ENCODE data around the gene NIF3L1.
"Not testable (repeated sequence)": the region's sequence is repeated elsewhere in the genome, so short reads cannot be mapped to it uniquely, and the experiment has no call there.

NIF3L1 gene

DNA sequence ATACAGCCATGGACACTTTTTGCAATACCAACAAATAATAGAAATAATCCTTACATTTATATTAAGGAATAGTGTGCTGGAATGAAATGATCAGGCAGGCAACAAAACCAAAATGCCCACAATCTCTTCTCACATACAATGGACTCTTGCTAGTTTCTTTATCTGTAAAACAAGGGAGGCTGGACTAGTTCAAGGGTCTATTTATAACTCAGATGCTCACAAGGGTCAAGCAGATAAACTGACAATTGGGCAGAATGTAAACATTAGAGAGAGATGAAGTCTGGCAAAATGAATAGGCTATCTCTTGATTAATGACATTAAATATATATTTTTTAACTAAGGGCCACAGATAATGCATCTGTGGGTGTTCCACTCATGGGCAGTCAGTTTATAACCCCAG is 11.7 kb upstream of the NIF3L1 start:
- no peak for DNase-seq

DNA sequence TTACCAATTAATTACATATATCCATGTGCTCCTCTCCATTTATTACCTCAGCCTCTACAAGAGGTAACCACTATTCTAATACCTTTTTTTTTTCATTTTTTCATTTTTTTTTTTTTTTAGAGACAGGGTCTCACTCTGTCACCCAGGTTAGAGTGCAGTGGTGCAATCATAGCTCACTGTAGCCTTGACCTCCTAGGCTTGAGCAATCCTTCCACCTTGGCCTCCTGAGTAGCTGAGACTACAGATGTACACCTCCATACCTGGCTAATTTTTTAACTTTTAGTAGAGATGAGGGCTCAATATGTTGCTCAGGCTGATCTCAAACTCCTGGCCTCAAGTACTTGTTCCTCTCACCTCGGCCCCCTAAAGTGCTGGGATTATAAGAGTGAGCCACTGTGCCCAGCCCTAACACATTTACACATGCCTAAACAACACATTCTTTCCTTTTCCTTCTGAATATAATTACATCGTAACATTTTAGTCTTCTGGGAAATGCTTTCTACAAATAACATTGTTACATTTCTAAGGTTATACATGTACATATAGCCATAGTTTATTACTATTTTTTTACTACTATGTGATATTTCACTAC is 10.8 kb upstream of the NIF3L1 start:
- no peak for DNase-seq

DNA sequence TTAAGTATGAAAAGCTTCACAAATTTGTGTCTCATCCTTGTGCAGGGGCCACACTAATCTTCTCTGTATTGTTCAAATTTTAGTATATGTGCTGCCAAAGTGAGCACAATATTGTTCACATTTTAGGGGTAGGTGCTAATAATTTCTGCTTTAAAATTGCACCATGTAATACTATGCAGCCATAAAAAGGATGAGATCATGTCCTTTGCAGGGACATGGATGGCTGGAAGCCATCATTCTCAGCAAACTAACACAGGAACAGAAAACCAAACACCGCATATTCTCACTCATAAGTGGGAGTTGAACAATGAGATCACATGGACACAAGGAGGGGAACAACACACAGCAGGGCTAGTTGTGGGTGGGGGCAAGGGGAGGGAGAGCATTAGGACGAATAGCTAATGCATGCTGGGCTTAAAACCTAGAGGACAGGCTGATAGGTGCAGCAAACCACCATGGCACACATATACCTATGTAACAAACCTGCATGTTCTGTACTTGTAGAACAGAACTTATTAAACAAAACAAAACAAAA is 7.4 kb upstream of the NIF3L1 start:
- DNase-seq = not testable (repeated sequence)

DNA sequence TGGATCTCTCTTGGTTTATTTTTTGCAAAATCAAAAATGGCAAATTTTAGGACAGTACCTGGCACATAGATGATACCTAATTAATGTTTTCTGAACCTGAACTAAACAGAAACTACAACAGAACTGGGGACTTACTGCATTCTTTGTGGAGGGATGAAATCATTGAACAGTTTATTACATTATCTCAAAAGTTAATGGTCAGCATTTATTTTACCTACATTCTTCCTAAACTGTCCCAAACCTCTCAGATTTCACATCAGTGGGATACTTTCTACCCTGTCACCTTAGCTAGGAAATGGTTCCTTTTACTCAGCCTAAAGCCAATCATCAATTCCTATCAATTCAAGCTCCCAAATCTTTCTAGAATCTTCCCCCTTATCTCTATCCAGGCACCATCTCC is 10.3 kb downstream of the NIF3L1 start:
- no peak for DNase-seq

DNA sequence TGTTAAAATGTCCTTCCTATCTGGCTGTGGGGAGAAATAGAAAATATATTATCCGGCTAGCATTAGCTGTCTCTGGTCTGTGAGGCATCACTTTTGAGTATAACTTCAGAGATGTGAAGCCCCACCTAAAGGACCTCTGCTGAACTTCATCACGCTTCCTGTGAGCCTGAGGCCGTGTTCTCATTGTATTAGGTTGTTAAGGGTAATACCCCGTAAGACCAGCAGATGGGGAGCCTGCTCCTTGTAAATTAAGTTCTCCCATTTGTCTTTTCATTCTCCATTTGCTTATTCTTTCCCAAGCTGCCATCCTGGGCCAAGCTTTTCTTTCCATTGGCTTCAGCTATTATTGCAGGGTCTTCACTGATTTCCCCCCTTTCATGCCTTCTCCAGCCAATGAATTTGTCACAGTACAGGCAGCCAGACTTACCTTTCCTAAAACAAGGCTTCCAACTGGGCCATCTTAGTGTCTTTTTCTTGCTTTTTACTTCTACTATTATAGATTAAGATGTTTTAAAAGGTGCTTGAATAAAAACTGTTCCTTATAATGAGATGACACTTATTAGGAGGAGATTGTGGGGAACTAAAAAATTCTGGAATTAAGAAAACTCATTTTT is 12.4 kb downstream of the NIF3L1 start:
- DNase-seq = no peak

DNA sequence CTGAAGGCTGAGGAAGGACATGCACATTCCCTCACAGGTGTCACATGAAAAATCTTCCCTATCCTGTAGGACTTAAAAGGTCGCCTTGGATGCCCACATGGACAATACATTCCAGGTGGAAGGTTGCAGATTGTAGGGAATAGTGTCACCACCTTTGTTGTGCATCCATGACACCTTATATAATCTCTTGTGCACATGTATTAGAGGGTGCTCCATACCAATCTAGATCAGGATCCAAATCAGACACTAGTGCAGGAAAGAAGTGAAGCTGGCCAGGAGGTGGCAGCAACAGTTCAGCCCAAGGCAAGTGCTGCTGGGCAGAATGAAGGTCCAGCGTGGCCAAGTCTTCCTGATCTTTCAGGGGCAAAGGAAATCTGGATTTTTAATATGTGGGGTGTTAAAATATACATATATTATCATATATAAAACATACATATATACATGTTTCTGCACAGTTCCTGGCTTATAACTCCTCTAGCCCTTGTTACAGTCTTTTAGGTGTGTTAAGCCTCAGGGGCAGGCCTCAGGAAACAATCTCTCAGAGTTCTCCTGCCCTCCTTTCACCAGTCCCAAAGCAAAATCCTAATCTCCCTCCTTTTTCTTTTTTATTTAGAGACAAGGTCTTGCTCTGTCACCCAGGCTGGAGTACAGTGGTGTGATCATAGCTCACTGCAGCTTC is 16.6 kb downstream of the NIF3L1 start:
- peak; percentile 18 for DNase-seq

DNA sequence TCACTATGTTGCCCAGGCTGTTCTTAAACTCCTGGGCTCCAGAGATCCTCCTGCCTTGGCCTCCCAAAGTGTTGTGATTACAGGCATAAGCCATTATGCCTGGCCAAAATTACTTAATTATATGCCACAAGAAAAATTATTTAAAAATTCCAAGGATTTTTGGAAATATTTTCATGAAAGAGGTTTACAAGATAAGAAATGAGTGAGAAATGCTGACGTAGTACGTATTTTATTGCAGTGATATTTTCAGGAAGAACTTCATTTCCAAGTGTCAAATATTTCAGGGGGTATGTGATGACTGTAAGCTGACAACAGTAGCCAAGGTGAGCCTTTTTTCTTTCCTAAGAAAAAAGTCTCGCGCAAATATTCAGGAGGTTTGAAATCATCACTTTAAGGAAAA is 20.8 kb downstream of the NIF3L1 start:
- DNase-seq = no peak

DNA sequence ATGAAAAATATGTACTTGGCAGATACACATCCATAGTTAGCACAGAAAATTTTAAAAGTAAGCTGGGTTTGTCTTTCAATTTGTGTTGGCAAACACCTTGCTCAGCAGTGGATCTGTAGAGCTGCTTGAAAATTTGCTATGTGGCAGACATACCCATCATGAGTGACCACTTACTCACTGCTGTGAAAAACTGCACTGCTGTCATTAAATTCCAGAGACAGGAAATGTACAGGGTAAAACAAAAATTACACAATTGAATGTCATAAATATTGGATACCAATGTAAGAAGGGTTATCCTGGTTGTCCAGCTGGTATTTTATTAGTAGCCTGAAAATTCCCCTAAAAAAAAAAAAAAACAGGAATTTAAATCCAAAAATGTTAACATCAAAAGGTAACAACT is 24.5 kb downstream of the NIF3L1 start:
- no peak for DNase-seq

DNA sequence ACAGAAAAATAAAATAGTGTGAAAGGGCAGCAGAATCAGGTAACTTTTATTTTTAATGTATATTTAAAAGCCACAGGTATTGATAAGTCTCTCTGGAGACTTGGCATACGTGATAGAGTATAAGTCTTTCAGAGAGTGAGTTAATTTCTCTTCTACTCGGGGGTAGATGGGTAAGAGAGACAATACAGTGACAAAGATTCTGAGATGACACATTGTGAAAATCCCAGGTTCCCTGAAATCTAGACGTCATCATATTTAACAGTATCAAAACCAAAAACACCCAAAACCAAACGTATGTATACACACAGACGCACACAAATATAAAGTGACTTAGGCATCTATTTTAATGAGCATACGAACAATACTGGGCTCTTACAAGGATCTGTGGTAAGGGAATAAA is 33.3 kb downstream of the NIF3L1 start:
- DNase-seq = no peak

DNA sequence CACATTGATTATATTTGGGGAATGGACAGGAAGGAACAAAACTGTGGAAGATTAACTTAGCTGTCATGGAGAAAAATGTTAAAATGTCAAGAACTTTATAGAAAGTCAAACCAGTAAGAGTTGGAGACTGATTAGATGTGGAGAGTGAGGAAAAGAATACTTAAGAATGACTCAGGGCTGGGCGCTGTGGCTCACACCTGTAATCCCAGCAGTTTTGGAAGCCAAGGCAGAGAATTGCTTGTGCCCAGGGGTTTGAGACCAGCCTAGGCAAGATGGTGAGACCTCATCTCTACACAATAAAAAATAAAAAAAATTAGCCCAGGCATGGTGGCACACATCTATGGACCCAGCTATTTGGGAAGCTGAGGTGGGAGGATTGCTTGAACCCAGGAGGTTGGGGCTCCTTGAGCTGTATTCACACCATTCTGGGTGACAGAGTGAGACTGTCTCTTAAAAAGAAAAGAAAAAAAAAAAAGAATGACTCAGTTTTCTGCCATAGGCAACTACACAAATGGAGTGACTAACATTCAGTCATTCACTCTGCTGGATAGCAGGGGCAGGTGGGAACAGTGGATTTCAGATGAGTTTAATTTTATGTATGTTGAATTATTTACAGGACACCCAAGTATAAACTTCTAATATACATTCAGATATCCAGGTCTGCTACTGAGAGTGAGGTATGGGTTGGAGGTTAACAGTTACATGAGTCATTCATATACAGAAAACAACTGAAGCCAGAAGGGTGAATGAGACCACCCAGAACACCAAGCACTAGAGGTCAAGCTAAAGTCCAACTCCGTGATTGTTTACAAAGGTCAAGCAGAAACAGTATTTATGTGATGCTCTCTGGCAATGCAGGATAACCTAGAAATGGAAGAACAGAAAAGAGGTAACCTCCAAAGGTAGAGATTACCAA is 40.4 kb downstream of the NIF3L1 start:
- no peak for DNase-seq

DNA sequence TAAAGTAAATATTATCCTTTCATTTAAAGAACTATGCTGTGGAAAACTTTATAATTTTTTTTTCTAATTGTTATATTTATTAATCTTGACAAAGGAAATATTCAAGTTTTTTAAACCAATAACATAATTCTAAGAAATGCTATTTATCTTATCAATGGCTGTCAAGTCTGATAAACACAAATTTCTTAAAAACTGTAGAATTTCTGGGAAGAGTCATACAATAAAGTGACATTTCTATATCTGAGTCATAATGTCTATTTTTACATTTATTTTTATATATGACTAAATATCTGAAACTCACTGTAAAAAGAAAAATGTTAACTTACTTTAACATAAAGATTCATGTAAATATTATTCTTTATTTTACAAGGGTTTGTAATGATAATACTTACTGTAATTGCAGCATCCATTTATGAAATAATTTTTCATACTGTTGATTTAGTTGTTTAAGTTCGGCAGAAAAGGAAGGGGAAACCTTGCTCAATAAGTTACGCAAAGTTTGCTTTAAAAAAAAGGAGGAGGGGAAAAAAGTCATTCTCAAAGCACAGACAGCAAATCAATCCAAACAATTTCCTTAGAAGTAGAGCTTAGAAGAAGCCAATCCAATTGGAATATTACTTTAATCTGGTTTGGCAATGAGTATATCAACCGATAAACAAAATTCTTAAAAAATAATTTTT is 41.9 kb downstream of the NIF3L1 start:
- DNase-seq = no peak

DNA sequence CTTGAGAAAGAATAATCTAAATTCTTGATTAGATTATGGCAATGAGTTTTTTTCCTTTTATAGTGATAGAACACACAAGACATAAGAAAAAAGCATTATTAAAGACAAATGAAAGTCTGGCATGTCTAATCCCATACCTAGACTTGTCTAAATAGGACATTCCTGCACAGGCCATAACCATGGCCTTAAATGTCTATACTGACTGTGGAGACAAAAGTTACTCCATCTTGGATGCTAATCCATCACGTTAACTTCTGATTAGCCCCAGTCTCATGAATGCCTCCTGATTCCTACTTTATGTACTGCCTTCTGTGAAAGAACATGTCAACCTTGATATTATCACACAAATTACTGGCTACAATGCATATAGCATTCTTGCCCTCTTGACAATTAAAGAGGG is 50.7 kb downstream of the NIF3L1 start:
- no peak for DNase-seq

DNA sequence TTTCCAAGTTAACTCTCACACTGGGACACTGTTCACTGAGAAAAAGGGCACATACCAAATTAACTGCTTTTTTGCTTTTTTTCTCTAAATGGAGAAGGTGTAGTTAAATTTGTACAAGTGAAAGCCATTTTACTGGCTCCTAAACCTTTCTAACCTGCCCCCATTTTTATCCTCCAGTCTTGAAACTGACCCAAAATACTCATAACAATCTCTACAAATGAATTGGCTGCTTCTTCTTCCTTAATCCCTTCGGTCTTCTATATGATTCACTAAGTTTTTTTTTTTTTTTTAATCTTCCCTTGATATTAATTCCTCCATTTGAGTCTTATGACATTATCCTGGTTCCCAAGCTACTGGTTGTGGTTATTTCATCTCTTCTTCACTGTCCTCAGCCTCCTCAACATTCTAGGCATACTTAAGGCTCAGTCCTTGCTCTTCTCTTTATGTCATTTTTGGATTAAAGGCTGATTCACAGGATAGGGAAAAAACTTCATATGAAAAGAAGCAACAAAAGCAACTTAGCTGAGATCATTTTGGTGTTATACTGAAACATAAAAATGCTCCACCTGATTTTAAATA is 54.4 kb downstream of the NIF3L1 start:
- no peak for DNase-seq

DNA sequence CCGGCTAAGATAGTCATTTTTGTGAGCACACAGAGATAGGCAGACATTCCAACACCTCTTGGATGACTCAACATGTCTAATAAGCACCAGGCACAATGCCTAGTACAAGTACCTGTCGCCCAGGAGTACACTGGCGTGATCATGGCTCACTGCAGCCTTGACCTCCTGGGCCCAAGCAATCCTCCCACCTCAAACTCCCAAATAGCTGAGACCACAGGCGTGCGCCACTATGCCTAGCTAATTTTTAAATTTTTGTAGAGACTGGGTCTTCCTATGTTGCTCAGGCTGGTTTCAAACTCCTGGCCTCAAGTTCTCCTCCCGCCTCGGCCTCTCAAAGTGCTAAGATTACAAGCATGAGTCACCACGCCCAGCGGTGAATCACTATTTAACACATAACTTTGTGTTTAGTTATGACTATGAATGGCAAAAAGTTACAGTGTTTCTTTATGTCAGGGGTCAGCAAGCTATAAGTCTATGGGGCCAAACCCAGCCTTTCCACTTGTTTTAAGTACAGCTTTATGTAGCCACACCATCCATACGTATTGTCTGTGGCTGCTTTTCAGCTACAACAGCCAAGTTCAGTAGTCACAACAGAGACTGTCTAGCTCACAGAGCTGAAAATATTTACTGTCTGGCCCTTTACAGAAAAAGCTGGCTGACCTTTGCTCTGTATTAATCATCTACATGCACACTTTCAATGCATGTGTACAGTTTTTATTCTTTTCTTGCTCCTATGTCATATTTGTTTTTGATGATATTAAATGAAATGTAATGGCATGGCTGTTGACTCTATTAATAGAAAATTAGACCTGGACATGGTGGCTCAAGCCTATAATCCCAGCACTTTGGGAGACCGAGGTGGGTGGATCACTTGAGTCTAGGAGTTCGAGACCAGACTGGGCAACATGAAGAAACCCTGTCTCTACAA is 55.6 kb downstream of the NIF3L1 start:
- DNase-seq = no peak

DNA sequence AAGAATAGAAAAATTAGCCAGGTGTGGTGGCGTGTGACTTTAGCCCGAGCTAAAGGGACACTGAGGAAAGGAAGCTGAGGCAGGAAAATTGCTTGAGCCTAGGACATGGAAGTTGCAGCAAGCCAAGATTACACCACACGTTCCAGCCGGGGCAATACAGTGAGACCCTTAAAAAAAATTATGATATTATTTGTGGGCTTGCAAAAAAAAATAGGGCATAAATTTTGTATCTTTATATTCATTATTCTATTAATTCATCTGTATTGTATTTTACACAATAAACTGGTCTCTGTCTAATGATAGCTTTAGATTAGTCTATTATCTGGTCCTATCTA is 56.2 kb downstream of the NIF3L1 start:
- no peak for DNase-seq

DNA sequence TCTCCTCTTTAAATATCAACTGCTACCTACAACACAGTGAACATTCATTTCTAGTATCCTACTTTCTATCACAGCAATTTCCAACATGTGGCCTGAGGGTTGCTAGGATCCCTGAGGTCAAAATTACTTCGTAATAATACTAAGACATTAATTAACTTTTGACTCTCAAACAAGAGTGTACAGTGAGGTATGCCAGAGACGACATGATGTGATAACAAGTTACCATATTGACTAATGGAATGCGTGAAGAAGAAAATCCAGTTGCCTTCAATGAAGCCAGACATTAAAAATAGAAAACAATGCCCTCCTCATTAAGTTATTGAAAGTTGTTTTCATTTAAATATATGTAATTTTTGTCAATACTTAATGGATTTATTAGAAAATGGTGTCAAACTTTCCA is 61.2 kb downstream of the NIF3L1 start:
- DNase-seq = no peak

All from GOT3 (cell line).